ENCODE results near the gene ZNF598.
A peak's percentile ranks its signal among the peaks of the same experiment; 100 is the strongest.

Gene ZNF598

DNA sequence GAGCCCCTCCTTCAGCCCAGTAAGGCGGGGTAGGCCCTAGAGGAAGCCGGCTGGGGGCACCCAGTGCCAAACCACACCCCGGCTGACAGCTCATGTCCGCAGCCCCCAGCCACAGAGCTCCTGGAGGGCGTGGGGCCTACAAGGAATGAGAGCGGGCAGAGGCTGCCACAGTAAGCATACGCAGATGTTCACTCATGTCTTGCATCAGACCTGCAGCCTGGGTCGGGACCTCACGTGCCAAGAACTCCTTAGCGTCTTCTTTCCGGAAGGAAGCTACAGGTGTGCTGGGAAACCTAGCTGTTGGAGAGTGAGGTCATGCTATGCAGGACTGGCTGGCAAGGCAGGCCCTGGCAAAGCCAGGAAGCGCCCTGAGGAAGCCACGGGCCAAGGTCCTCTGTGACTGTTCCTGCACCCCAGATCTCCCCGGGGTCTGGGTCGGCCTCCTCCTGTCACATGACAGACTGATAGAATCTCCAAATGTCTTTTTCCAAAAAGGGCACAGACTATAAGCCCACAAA is 1.6 kb downstream of the ZNF598 start:
- no peak for DNase-seq (ENCODE audit: low read depth in 2 of 2)

DNA sequence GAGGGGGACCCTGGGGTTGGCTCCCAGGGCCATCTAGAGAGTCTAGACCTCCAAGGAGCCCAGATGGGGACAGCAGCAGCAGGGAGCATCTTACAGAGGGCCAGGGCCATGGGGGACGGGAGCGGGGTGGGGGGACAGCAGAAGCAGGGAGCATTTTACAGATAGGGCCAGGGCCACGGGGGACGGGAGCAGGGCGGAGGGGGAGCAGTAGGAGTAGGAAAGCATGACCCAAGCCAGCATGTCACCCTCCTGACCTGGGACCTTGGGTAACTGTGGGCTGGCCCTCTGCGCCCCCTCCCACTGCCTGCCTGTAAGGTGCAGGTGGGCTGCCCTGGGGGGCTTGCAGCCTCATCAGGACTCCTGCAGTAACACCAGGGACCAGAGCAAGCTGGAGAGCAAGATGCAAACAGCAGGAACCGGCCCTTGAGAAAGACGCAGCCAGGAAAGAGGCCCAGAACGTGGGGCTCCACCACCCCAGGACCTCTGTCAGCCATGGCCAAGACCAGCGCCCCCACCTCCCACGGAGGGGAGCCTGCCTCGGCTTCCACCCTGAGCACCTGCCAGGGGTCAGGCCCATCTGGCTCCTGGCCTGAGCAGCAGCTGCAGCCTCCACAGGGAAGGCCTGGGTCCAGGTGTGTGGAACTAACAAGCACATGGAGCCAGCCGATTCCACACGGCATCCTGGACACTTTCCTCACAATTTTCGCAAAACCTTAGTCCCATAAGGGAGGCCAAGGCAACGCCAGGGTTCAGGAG is 2.4 kb downstream of the ZNF598 start:
- no peak for DNase-seq (ENCODE audit: low read depth in 2 of 2)

DNA sequence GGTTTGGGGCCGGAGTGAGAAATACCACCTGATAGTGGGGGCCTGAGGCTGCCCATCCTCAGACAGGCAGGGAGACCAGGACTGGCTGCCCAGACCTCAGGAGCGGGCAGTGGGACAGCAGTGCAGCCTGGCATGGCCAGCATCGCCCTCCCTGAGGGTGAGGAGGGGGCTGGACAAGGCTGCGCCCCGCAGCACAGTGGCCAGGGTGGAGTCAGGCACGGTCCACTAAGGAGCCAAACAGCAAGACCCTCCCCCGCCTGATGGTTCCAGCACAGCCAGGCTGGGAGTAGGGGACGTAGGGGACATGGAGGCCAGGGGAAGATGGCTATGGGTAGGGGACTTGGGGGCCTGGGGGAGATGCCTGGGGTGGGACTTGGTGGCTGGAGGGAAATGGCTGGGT is 3.3 kb downstream of the ZNF598 start:
- DNase-seq (ENCODE audit: low read depth in 2 of 2): no peak

DNA sequence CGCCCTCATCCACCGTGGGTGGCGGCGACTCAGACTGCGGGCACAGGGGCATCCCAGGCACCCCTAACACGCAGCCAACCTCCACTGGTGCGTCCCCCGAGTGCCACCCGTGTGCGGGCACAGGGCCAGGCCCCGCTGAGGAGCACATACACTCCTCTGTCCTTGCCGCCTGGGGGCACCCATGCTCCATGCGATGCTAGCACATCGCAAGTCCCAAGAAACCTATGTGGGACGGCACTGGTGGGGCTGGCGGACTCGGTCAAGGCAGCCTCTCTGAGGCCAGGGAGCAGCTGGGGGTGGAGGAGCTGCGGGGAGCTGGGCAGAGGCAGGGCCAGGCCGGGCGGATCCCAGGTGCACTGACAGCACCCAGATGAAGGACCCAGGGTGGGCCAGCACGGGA is 4.0 kb downstream of the ZNF598 start:
- no peak for DNase-seq (ENCODE audit: low read depth in 2 of 2)

DNA sequence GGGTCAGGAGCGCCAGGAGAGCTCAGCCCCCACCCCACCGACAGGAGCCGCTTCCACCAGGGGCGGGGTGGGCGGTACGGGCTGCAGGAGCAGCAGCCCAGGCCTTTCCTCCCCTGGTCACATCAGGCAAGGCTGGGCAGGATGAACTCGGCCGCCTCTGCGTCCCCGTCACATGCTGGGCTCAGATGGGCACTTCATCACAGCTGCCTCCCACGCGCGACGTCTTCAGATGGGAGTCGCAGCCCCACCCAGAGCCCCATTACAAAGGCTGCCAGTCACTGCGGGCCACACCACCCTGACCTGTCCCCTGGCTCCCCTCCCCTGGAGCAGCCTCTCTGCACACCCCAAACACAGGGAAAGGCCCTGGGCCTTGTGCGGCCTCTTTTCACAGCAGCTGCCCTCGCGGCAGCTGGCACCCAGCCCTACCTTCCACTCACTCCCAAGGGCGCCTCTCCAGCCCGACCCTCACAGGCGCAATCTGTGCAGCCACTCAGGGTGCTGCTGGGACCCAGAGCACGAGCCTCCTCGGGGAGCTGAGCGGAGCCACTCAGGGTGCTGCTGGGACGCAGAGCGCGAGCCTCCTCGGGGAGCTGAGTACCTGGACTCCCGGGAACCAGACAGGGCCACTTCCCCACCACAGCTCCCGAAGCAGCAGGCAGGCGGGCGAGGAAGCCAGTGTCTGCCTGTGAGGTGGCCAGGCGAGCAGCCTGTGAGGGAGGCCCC is 4.7 kb downstream of the ZNF598 start:
- no peak for DNase-seq (ENCODE audit: low read depth in 2 of 2)

DNA sequence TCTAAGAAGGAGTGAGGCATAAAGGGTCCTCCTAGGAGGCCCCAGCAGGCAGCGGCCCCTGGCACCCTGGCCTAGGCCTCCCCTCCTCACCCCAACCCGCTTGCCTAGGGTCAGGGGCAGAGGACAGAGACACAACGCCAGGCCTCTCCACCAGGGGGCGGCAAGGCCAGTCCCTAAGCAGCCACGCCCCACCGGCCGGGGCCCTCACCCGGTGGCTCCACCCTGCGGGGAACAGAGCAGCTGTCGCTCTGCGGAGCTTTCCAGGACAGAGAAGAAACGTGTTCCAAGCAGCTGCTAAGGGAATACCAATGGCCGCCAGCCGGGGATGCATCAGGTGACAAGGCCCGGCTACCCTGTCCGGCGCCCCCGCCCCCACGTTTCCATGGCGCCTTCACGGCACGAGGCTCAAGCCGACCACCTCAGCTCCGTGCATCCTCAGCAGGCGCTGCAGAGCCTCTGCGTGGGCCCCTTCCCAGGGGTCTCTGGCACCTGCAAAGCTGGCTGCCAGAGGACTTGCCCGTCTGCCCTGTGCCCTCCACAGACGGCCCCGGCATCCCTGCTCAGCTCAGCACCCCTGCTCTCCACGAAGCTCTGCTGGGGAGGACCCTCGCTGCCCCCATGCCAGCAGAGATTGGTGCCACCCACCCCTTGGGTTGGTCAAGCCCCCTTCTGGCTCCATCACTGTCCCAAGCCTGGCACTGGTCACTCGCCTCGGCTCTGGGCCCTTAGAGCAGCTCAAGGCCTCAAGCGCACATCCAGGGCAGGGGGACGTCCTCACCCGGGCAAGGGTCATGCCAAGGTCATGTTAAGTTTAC is 5.6 kb downstream of the ZNF598 start:
- DNase-seq (ENCODE audit: low read depth in 2 of 2): peak; percentile 62 to 69

DNA sequence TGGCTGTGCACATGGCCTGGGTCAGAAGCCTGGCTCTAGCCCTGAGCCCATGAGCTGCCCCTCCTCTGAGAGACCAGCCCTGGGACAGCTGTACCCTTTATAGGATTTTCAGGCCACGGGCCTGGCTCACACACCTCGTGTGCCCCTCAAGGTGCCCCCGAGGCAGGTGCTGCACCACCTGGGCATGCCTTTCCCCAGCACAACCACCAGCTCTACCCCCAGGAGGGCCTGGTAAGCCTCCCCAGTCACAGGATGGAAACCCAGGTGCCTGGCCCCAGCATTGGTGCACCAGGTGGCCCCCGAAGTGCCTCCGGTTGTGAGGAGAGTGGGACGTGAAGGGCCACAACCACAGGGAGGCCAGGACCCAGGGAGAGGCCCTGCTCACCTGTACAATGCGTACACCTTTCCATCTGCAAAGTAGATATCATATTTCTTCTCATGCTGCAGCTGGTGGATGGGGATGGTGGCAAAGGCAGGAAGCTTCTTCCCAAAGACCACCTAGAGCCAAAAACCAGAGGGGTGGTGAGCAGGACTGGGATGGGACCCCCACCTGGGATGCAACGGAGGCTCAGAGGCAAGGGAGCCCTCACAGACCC is 6.3 kb downstream of the ZNF598 start:
- DNase-seq (ENCODE audit: low read depth in 2 of 2): no peak

DNA sequence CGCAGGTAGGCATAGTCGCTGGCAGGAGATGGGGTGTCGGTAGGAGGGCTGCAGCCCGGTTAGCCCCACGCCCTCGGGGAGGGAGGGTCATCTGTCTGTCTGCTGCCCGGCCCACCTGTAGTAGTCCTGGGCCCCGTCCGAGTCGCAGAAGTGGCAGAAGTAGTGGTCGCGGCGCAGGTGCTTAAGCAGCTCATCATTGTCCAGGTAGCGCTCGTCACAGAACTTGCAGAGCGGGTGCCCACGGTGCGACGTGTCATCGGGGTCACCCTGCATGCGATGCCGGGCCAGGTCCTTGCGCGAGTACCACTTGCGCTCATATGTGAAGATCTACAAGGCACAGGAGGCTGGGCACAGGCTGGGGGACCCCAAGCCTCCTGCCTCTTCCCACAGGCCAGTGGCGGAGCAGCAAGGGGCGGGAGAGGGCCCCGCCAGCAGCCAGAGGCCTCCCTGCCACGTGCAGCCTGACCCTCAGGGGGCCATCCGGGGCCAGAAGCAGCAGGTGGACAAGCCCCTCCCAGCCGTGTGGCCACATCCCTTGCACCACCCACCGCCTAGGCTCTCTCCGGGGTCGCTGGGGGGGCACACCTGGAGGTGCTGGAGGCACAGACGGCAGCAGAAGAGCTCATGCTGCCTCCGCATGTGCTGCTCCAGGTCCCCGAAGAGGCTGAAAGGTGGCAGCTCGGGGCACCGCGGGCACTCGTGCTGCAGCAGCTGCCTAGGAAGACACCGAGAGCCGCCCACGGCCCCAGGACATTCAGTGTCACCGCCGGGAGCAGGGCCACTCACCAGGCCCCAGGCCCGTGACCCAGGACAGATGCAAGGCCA is 7.0 kb downstream of the ZNF598 start:
- DNase-seq (ENCODE audit: low read depth in 2 of 2): no peak

DNA sequence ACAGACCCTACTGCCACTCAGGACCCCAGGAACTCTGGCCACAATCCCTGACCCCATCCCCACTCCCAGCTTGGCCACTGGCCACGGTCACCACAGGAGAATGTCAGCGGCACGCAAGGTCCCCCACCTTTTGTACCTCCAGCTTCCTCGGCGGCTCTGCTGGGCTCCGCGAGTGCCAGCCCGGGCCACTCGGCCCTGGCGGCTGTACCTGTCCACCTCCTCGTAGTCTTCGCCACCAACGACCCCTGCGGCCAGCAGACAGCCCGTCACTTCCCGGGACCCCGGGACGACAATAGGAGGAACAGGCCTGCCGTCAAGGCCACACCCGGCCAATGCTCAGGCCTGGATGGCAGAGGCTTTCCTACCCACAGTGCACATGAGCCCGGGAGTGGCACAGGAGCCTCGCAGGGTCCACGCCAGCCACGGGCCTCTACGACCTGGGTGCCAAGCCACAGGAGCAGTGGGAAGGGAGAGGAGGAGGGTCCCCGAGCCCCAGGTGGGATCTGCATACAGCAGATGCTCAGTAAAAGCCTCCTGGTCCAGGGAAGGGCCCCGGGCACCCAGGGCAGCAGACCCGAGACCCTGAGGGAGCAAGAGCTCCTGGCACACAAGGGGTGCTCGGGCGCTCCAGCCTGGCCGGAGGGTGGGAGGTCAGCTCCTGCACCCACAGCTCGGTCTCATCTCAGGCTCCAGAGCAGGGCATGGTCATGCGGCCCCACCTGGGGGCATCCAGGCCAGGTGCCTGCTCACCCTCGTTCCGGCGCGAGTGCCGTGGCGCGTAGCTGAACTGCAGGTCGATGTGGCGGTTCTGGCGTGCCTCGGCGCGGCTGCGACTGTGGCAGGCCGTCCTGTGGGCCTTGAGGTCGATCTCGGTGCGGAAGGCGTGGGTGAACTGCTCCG is 7.9 kb downstream of the ZNF598 start:
- DNase-seq (ENCODE audit: low read depth in 2 of 2): no peak

DNA sequence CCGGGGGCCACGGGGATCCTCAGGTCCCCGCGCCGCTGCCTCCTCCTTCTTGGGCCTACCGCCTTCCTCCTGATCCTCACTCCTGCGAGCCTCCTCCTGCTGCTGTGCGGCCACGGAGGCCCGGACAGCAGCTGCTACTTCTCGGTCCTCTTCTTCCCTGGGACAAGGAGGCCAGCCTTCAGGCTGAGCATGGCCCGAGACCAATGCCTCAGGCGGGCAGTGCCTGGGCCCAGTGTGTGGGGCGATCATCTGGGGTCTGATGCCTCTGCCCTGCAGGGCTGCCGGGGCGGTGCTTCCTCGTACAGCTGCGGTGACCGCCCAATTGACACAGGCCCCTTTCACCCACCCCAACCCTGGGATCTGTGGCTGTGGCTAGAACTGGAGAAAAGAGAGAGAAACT is 8.6 kb downstream of the ZNF598 start:
- no peak for DNase-seq (ENCODE audit: low read depth in 2 of 2)

DNA sequence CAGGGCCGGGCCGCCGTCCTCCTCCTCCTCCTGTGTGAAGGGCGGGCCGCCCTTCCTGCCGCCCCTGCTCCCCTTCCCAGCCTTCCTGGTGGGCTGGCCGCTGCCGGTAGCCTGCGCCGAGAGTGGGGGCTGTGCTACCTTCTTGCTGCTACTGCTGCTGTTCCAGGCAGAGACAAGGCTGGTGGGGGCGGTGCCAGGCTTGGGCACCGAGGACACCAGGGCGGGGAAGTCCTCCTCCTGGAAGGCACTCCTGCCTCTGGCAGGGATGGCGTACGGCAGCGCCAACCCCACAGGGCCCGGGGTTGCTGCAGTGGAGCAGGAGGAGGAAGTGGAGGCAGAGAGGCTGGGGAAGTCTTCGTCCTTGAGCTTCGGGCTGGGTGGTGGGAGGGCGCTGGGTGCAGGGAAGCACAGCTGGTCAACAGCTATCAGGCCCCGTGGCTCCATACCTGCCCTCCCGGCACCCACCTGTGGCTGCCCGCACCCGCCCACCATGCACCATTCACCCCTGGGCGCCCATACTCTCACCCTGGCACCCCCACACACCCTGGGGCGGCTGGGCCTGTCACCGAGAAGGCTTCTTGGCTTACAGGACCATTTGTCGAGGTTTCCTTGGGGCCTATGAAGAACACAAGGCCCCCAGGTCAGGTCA is 9.6 kb downstream of the ZNF598 start:
- no peak for DNase-seq (ENCODE audit: low read depth in 2 of 2)

DNA sequence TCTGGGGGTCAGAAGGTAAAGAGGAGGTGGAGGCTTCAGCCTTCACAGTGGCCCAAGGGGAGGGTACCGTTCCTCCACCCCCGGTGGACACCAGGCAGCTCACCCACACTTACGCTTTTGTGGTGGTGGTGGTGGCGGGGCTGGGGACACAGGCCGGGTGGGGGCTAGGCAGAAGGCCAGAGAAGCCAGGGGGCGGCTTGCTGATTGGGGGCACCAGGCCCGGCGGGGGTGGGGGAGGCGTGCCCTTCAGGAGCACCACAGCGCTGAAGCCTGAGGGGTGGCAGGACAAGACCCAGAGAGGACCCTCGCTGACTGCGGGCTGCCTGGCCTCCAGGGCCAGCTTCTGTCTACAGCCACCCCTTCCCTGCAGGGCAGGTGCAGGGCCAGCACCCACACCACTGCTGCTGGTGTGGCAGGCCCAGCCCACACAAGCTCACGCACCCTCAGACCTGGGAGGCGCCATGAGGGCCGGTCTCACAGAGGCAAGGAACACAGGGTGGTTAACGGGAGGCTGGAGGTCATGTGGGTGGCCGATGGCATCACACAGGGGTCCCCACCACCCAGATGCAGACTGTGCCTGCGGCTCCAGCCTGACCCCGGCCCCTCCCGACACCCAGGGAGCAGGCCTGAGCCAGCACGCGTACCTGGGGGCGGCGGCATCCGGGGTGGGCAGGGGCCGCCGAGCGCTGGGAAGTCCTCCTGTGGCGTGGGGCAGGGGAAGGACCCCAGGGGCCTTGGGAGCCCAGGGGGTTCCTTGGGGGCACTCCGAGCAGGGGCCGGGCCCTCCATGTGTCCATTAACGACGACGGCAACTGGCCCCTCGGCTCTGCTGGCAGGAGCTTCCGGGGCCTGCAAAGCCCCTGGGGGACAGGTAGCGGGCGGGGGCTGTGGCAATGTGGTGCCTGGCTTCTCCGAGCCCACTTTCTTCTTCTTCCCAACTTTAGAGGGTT is 10.5 kb downstream of the ZNF598 start:
- no peak for DNase-seq (ENCODE audit: low read depth in 2 of 2)

DNA sequence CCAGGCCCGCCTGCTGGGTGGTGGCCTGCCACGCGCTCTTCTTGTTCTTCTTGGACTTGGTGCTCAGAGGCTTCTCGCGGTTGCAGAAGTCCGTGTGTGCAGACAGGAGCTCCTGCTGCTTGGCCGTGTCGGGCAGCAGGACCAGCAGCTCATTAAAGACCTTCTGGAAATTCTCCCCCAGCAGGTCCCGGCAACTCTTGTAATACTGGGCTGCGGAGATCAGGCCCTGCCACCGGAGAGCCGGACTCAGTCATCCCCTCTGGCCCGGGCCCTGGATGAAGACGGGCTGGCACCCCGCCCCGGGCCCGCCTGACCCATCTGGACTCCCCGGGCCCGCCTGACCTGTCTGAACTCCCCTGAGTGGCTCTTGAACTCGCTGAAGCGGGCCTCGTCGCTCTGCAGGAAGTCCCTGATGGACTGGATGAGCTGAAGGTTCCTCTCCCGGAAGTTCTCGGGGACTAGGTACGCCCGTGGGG is 11.2 kb downstream of the ZNF598 start:
- DNase-seq (ENCODE audit: low read depth in 2 of 2): no peak

DNA sequence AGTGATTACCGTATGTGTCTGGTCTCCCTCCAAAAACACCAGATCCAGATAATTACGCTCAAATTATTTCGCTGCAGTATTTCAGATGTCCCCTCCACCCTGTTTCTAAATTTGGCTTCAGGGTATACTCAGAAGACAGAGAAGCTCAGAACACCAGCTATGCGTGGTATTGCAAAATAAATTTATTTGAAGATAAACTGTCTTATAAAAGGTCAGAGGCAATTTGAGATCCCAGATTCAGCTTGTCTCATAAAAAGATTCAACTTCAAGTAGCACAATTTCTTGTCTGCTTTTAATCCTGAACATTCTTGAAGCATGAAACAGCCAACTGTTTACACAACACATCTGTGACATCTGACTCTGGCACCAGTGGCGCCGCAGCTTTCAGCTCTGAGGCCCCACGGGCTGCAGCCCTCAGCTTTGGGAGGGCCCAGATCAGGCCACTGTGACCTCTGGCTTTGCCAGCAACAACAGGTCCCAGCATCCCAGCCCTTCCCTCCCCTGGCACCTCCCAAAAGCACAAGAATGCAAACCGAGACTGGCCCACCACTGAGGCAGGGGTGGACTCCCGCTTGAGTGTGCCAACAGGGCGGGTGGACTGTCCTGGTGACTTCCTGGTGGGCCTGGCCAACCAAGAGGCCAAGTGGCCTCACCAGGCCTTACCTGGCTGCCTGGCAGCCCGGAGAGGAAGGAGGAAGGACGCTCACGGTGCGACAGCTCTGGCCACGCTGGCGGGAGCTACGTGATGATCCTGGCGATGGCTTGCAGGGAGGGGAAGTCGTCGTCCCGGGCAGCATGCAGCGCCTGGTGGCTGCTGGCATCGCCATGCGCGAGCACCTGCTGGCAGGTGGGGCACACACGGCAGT is 11.9 kb downstream of the ZNF598 start:
- DNase-seq (ENCODE audit: low read depth in 2 of 2): no peak

DNA sequence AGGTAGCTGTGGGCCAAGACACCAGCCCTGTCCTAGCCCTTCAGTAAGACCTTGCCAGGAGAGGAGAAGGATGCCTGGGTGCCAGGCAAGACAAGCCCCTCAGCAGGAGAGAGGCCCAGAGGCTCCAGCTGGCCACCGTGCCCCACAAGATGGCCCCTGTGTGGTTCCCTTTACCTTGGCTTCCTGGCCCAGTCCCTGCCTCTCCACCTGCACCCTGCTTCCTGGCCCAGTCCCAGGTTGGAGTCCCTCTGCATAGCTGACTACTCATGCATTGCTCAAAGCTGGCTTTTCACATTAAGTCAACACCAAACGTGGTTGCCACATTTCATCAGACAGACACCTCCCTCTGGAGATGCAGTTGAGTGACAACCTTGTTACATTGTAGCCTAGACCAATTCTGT is 15.9 kb downstream of the ZNF598 start:
- DNase-seq (ENCODE audit: low read depth in 2 of 2): no peak

DNA sequence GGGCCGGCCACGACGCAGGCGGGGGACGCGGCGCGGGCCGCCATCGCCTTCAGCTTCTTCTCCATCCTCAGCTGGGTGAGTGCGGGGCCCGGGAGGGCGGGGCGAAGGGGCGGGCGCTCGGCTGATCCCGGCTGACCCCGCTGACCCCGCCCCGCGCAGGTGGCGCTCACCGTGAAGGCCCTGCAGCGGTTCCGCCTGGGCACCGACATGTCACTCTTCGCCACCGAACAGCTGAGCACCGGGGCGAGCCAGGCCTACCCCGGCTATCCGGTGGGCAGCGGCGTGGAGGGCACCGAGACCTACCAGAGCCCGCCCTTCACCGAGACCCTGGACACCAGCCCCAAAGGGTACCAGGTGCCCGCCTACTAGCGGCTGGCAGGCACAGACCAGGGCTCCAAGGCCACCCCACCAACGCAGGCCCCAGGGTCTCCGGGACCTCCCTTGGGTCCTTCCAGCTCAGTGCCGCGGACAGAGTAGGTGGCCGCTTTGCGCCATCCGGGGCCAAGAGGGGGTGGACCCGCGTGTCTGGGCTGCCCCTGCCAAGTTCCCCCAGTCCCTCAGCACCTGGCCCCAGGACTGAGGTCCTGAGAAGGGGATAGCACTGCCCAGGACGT is 16.8 kb downstream of the ZNF598 start:
- no peak for DNase-seq (ENCODE audit: low read depth in 2 of 2)
